K562 (cell line): ENCODE data around the gene KRTAP22-2. TPM values are rescaled to one million over a fixed set of nuclear protein-coding genes. Genes with fewer than 3 reads are reported as not detected.

Experiments
- ATAC-seq: fragments of 200-7000 bp; cut with Tn5 transposase; 3 replicates; pipeline ENCODE4 v1.9.1; 2020; ENCODE audit warnings: moderate library complexity
- BruUV-seq: library from RNA; stranded (reverse); fragments of 400-500 nt; replicated peaks from 2 replicates; lab custom pipeline; 2021; lab: Mats Ljungman, UMichigan
- CTCF ChIA-PET: fragments of 300-600 bp; formaldehyde crosslinking; extraction: SDS; loops from one replicate; lab custom pipeline; 2021; ENCODE audit warnings: low intra/inter-chr PET ratio; lab: Yijun Ruan, JAX
- POLR2A ChIA-PET: fragments of 300-600, 350-650 bp; sonication (Branson Sonifier 250); formaldehyde crosslinking; extraction: SDS; loops from one replicate; lab custom pipeline; 2021; ENCODE audit warnings: antibody characterized with exemption, inconsistent platforms; lab: Yijun Ruan, JAX
- DNase-seq, 4 experiments: peaks; one replicate each; pipeline versions ENCODE4 v3.0.0 to v3.0.0-alpha.2; 2011 to 2018; ENCODE audit warnings: low spot score in 3 of 4, mixed read lengths in 3 of 4; ENCODE audit errors: extremely low read depth in 1 of 4
- FAIRE-seq: peaks from 2 replicates; lab custom pipeline; 2011; peaks lifted over from hg19 to GRCh38; lab: Jason Lieb, UNC
- H2AFZ ChIP-seq: 2 replicates; pipeline ENCODE4 v1.6.0; 2011; ENCODE audit warnings: low read depth, low read length, control low read depth, inconsistent platforms
- H3K27ac ChIP-seq: fragments of 200-600 bp; 3 replicates; pipeline ENCODE4 v1.8.0; 2011; ENCODE audit warnings: low read depth, mild to moderate bottlenecking, control low read depth, inconsistent platforms, low read length, moderate library complexity, mixed read lengths; ENCODE audit errors: extremely low read depth
- H3K27me3 ChIP-seq, 2 experiments: fragments of 300-600 bp in 1 of 2; 2 replicates in 1 of 2; 3 replicates in 1 of 2; pipeline versions ENCODE4 v1.6.0 to v1.8.0; 2011; ENCODE audit warnings: inconsistent platforms in 2 of 2, low read length in 2 of 2, mild to moderate bottlenecking in 1 of 2, mixed read lengths in 1 of 2, moderate library complexity in 1 of 2; ENCODE audit not compliant: control insufficient read depth in 2 of 2, insufficient read depth in 2 of 2
- H3K36me3 ChIP-seq: fragments of 300-600 bp; 3 replicates; pipeline ENCODE4 v1.8.0; 2011; ENCODE audit warnings: mild to moderate bottlenecking, low read length, inconsistent platforms; ENCODE audit not compliant: control insufficient read depth, insufficient read depth
- H3K4me1 ChIP-seq, 2 experiments: fragments of 200-600 bp in 1 of 2; replicated peaks in 1 of 2; 2 replicates in 1 of 2; 3 replicates in 1 of 2; pipeline versions ENCODE4 v1.5.1 to v1.8.0; 2011; ENCODE audit warnings: inconsistent platforms in 2 of 2, low read length in 2 of 2, mild to moderate bottlenecking in 1 of 2, mixed read lengths in 1 of 2, moderate library complexity in 1 of 2; ENCODE audit not compliant: control insufficient read depth in 2 of 2, insufficient read depth in 2 of 2
- H3K4me2 ChIP-seq: 2 replicates; pipeline ENCODE4 v1.6.1; 2011; ENCODE audit warnings: low read length, control low read depth, inconsistent platforms, mixed read lengths; ENCODE audit not compliant: insufficient read depth
- H3K4me3 ChIP-seq: fragments of 200-600 bp; sonication (generic), shearing (Covaris generic); 2 replicates; pipeline ENCODE4 v1.5.1; 2016; ENCODE audit warnings: control low read depth, inconsistent platforms
- H3K79me2 ChIP-seq: fragments of 200-600 bp; 3 replicates; pipeline ENCODE4 v1.8.0; 2011; ENCODE audit warnings: low read length, inconsistent platforms; ENCODE audit not compliant: control insufficient read depth, insufficient read depth
- H3K9ac ChIP-seq, 2 experiments: 2 replicates each; pipeline versions ENCODE4 v1.6.0 to v1.6.1; 2011; ENCODE audit warnings: low read depth in 2 of 2, low read length in 2 of 2, control low read depth in 1 of 2, inconsistent platforms in 1 of 2, mild to moderate bottlenecking in 1 of 2, mixed read lengths in 1 of 2; ENCODE audit not compliant: insufficient read depth in 1 of 2
- H3K9me1 ChIP-seq: one replicate; pipeline ENCODE4 v1.6.0; 2011; ENCODE audit warnings: inconsistent platforms, mild to moderate bottlenecking, low read length, moderate library complexity; ENCODE audit not compliant: control insufficient read depth, insufficient read depth
- H3K9me3 ChIP-seq: replicated peaks from 2 replicates; pipeline ENCODE4 v1.5.1; 2011; ENCODE audit warnings: low read depth, low read length, inconsistent platforms; ENCODE audit not compliant: control insufficient read depth, insufficient read depth
- H4K20me1 ChIP-seq: replicated peaks from 2 replicates; pipeline ENCODE4 v1.6.1; 2011; ENCODE audit warnings: low read length, inconsistent platforms, mixed read lengths; ENCODE audit not compliant: control insufficient read depth, insufficient read depth
- BMI1 ChIP-seq: fragments of 150-350 bp; IDR thresholded peaks from 2 replicates; pipeline ENCODE4 v1.6.1; 2014; ENCODE audit warnings: low read length
- HNRNPH1 ChIP-seq: fragments of 200-400 bp; formaldehyde crosslinking; optimal IDR thresholded peaks from 2 replicates; pipeline ENCODE3; 2017; ENCODE audit warnings: low read depth, mild to moderate bottlenecking, low read length, moderate library complexity
- MCM5 ChIP-seq: fragments of 450-650 bp; IDR thresholded peaks from 2 replicates; pipeline ENCODE4 v1.6.1; 2016; ENCODE audit warnings: low read depth
- NR2C1 ChIP-seq, 2 experiments: fragments of 450-650 bp; IDR thresholded peaks; 2 replicates each; pipeline ENCODE4 v1.6.1; 2017; ENCODE audit warnings: mild to moderate bottlenecking in 2 of 2, antibody characterized with exemption in 1 of 2, inconsistent platforms in 1 of 2, missing compliant biosample characterization in 1 of 2, missing genetic modification characterization in 1 of 2
- RHOXF2B ChIP-seq: fragments of 250-450 bp; sonication (Bioruptor Pico); conservative IDR thresholded peaks from 2 replicates; pipeline ENCODE4 v1.5.1; 2021
- SREBF1 ChIP-seq: fragments of 150-350 bp; IDR thresholded peaks from 2 replicates; pipeline ENCODE4 v1.6.1; 2014; ENCODE audit warnings: antibody characterized with exemption, low read depth, low read length, borderline replicate concordance
- SRSF7 ChIP-seq: fragments of 200-400 bp; formaldehyde crosslinking; optimal IDR thresholded peaks from 2 replicates; pipeline ENCODE3; 2017; ENCODE audit warnings: mild to moderate bottlenecking, low read depth, low read length
- STAT5A ChIP-seq: IDR thresholded peaks from 2 replicates; pipeline ENCODE4 v1.6.1; 2012; ENCODE audit warnings: low read length, inconsistent platforms, borderline replicate concordance
- ZNF124 ChIP-seq: sonication (generic); formaldehyde crosslinking; IDR thresholded peaks from 2 replicates; pipeline ENCODE4 v1.8.1; 2022; ENCODE audit warnings: missing genetic modification reagents
- WGBS: fragments of 100-300 bp; shearing (Covaris generic); methylation state at CpG from one replicate; pipeline ENCODE4 v1.1.6; 2016; ENCODE audit warnings: low coverage, mixed read lengths; ENCODE audit not compliant: insufficient coverage; ENCODE audit errors: missing lambda C conversion rate; 5-methylcytosine and 5-hydroxymethylcytosine counted together
- in situ Hi-C: fragments of 300-500 bp; cut with MboI; formaldehyde crosslinking; loops from 4 replicates; pipeline ENCODE4 v1.15.0; 2018; ENCODE audit warnings: inconsistent platforms, mixed read lengths
- intact Hi-C: fragments of 100-400 bp; cut with micrococcal nuclease; formaldehyde crosslinking; loops from 2 replicates; pipeline ENCODE4 v1.14.2; 2022
- polyA plus RNA-seq, 8 experiments: library from polyadenylated mRNA; depleted of rRNA in 4 of 8; stranded (reverse) in 5 of 8; unstranded in 3 of 8; fragments of >200 nt; fragmentation: Nextera tagmentation in 2 of 8; fragmentation: Illumina TruSeq in 1 of 8; extraction: Ambion mirVana in 2 of 8; extraction: Trizol in 1 of 8; gene quantifications; 2 replicates each; pipeline versions ENCODE4 v1.2.1 to v1.2.3, GENCODE V29; 2011 to 2014; ENCODE audit warnings: inconsistent platforms in 1 of 8, missing spikeins in 1 of 8
- total RNA-seq, 7 experiments: library from RNA; depleted of rRNA in 6 of 7; stranded (reverse); fragments of >200 nt in 6 of 7; fragmentation: Illumina TruSeq in 2 of 7; extraction: Trizol in 2 of 7; gene quantifications; 2 replicates each; pipeline versions ENCODE4 v1.2.1 to v1.2.3, GENCODE V29; 2011 to 2021; ENCODE audit warnings: low replicate concordance in 1 of 7
- TF ChIP-seq, protein P1 (sequence below): sonication (generic); formaldehyde crosslinking; IDR thresholded peaks from 2 replicates; pipeline ENCODE4 v1.4.0; 2020; ENCODE audit warnings: mild to moderate bottlenecking, missing genetic modification reagents
- TF ChIP-seq, protein P2 (sequence below): fragments of 250-450 bp; sonication (Bioruptor Pico); IDR thresholded peaks from 2 replicates; pipeline ENCODE4 v1.5.0; 2020; ENCODE audit warnings: mild to moderate bottlenecking, borderline replicate concordance
- TF ChIP-seq, protein P3 (sequence below): fragments of 450-650 bp; formaldehyde crosslinking; IDR thresholded peaks from 2 replicates; pipeline ENCODE4 v1.4.0; 2020; ENCODE audit warnings: mild to moderate bottlenecking, moderate library complexity

The KRTAP22-2 gene
- total and polyA plus RNA-seq, 9 of the 15 experiments (the other 6 are each of a cell fraction or from before 2014, with no cell fraction given): not detected

GRCh38 chr21:30620522-30620921, 30.3 kb upstream of the KRTAP22-2 start, which contains the start of gene KRTAP20-4:
Gene KRTAP20-4 (plus strand): TSS chr21:30620627.
- Histone ChIP-seq H3K9ac (no peak within 1 kb of the TSS), H3K9me1 (no peaks in the 10 kb centered on the region), H3K27ac (no peak within 1 kb of the TSS), H3K27me3 (no peaks in the 10 kb centered on the region), H3K4me3 (no peak within 1 kb of the TSS), H3K9me3 (no peaks in the 10 kb centered on the region; the same call in 1 of the 2 replicates), H2AFZ (no peak within 1 kb of the TSS), H4K20me1 (no peaks in the 10 kb centered on the region), H3K4me1 (no peaks in the 10 kb centered on the region), H3K4me2 (no peak within 1 kb of the TSS), H3K36me3 (no peaks in the 10 kb centered on the region), H3K79me2 (no peaks in the 10 kb centered on the region)
- WGBS: 0% methylated on average over 3 of the region's 3 CpGs
- no TSS peak for BruUV-seq
- CTCF ChIA-PET: no interaction called here
- in situ Hi-C loops (no loop called here), intact Hi-C loops (no loop called here)
- TF ChIP-seq SRSF7 (no peak), NR2C1 (IDR thresholded peaks at IDR 0.05) (no peak), NR2C1 (tag; IDR thresholded peaks at IDR 0.05) (no peak), SREBF1 (no peak), STAT5A (no peak), ZNF124 (no peak), MCM5 (no peak), HNRNPH1 (no peak), RHOXF2B (CRISPR knock-in tag) (no peak), BMI1 (no peak)
- TF ChIP-seq, protein P1, sequence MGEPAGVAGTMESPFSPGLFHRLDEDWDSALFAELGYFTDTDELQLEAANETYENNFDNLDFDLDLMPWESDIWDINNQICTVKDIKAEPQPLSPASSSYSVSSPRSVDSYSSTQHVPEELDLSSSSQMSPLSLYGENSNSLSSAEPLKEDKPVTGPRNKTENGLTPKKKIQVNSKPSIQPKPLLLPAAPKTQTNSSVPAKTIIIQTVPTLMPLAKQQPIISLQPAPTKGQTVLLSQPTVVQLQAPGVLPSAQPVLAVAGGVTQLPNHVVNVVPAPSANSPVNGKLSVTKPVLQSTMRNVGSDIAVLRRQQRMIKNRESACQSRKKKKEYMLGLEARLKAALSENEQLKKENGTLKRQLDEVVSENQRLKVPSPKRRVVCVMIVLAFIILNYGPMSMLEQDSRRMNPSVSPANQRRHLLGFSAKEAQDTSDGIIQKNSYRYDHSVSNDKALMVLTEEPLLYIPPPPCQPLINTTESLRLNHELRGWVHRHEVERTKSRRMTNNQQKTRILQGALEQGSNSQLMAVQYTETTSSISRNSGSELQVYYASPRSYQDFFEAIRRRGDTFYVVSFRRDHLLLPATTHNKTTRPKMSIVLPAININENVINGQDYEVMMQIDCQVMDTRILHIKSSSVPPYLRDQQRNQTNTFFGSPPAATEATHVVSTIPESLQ: no peak
- TF ChIP-seq, protein P2, sequence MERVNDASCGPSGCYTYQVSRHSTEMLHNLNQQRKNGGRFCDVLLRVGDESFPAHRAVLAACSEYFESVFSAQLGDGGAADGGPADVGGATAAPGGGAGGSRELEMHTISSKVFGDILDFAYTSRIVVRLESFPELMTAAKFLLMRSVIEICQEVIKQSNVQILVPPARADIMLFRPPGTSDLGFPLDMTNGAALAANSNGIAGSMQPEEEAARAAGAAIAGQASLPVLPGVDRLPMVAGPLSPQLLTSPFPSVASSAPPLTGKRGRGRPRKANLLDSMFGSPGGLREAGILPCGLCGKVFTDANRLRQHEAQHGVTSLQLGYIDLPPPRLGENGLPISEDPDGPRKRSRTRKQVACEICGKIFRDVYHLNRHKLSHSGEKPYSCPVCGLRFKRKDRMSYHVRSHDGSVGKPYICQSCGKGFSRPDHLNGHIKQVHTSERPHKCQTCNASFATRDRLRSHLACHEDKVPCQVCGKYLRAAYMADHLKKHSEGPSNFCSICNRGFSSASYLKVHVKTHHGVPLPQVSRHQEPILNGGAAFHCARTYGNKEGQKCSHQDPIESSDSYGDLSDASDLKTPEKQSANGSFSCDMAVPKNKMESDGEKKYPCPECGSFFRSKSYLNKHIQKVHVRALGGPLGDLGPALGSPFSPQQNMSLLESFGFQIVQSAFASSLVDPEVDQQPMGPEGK (CRISPR knock-in tag): no peak
- TF ChIP-seq, protein P3, sequence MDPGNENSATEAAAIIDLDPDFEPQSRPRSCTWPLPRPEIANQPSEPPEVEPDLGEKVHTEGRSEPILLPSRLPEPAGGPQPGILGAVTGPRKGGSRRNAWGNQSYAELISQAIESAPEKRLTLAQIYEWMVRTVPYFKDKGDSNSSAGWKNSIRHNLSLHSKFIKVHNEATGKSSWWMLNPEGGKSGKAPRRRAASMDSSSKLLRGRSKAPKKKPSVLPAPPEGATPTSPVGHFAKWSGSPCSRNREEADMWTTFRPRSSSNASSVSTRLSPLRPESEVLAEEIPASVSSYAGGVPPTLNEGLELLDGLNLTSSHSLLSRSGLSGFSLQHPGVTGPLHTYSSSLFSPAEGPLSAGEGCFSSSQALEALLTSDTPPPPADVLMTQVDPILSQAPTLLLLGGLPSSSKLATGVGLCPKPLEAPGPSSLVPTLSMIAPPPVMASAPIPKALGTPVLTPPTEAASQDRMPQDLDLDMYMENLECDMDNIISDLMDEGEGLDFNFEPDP (CRISPR knock-in tag): no peak
- DNase-seq: no peak
- ATAC-seq: no peak
- POLR2A ChIA-PET: no interaction called here
- no peak for FAIRE-seq
